Measurements from ENCODE around the gene CGB5.

The CGB5 gene

GRCh38 chr19:49081273-49081672, 37.6 kb downstream of the CGB5 start:
- no peaks in the 10 kb centered on the region for H3K9me3 ChIP-seq (ENCODE audit: insufficient read depth, low read depth, low read length)
- H3K9ac ChIP-seq (ENCODE audit: low read depth, low read length), result no peak overlapping the region
- peaks cover 1% of the 10 kb centered on the region; the same call in 1 of the 2 replicates for H3K36me3 ChIP-seq (ENCODE audit: insufficient read depth, low read length)
- 0 out of 2 replicates have a peak, but pooled peaks cover 4% of the 10 kb centered on the region for H3K27me3 ChIP-seq (ENCODE audit: insufficient read depth, low read length)
- H3K4me3 ChIP-seq (ENCODE audit: low read length), result no peak overlapping the region
- H3K27ac ChIP-seq (ENCODE audit: low read depth, low read length), result no peak overlapping the region
- WGBS, result 80% methylated on average over 1 of the region's 1 CpG
- H3K4me1 ChIP-seq (ENCODE audit: insufficient read depth, low read length), result peaks cover 1% of the 10 kb centered on the region

- Histone ChIP-seq H3K36me3 (ENCODE audit: insufficient read depth, low read length) (peaks cover 27% of the 10 kb centered on the region), H3K27me3 (ENCODE audit: insufficient read depth, low read length) (0 out of 2 replicates have a peak, but pooled peaks cover 4% of the 10 kb centered on the region), H3K4me1 (ENCODE audit: insufficient read depth, low read length) (peaks cover 3% of the 10 kb centered on the region), H3K9me3 (ENCODE audit: insufficient read depth, low read depth, low read length) (no peaks in the 10 kb centered on the region), H3K9ac (ENCODE audit: low read depth, low read length) (peak overlapping the region; percentile 99), H3K27ac (ENCODE audit: low read depth, low read length) (no peak overlapping the region), H3K4me3 (ENCODE audit: low read length) (peak overlapping the region; percentile 99)
- 77% methylated on average over 26 of the region's 26 CpGs for WGBS
These were observed 40.8 kb downstream of the CGB5 start for GRCh38 chr19:49084206-49085019.

GRCh38 chr19:49085020-49085867, 41.6 kb downstream of the CGB5 start, which contains the start of gene SNRNP70:
Gene SNRNP70, plus strand, starts transcription at chr19:49085451. Its CDS starts 964 bp downstream, at chr19:49086415.
- WGBS, result under 1% methylated on average over 89 of the region's 89 CpGs
- peaks cover 33% of the 10 kb centered on the region for H3K36me3 ChIP-seq (ENCODE audit: insufficient read depth, low read length)
- H3K9ac ChIP-seq (ENCODE audit: low read depth, low read length), result peak within 1 kb of the TSS; percentile 99
- no peaks in the 10 kb centered on the region for H3K9me3 ChIP-seq (ENCODE audit: insufficient read depth, low read depth, low read length)
- peak within 1 kb of the TSS; percentile 99 for H3K4me3 ChIP-seq (ENCODE audit: low read length)
- 0 out of 2 replicates have a peak, but pooled peaks cover 1% of the 10 kb centered on the region for H3K27me3 ChIP-seq (ENCODE audit: insufficient read depth, low read length)
- H3K27ac ChIP-seq (ENCODE audit: low read depth, low read length), result peak within 1 kb of the TSS; percentile 98
- H3K4me1 ChIP-seq (ENCODE audit: insufficient read depth, low read length), result peaks cover 3% of the 10 kb centered on the region

- WGBS, result 3% methylated on average over 14 of the region's 14 CpGs
- H3K27ac ChIP-seq (ENCODE audit: low read depth, low read length), result peak overlapping the region; percentile 98
- H3K4me3 ChIP-seq (ENCODE audit: low read length), result peak overlapping the region; percentile 99
- peaks cover 39% of the 10 kb centered on the region for H3K36me3 ChIP-seq (ENCODE audit: insufficient read depth, low read length)
- peaks cover 3% of the 10 kb centered on the region for H3K4me1 ChIP-seq (ENCODE audit: insufficient read depth, low read length)
- peak overlapping the region; percentile 99 for H3K9ac ChIP-seq (ENCODE audit: low read depth, low read length)
- H3K9me3 ChIP-seq (ENCODE audit: insufficient read depth, low read depth, low read length), result no peaks in the 10 kb centered on the region
- no peaks in the 10 kb centered on the region for H3K27me3 ChIP-seq (ENCODE audit: insufficient read depth, low read length)
These were observed 42.2 kb downstream of the CGB5 start for GRCh38 chr19:49085868-49086232.

GRCh38 chr19:49086296-49086695, 42.6 kb downstream of the CGB5 start:
- Histone ChIP-seq H3K36me3 (ENCODE audit: insufficient read depth, low read length) (peaks cover 44% of the 10 kb centered on the region), H3K4me3 (ENCODE audit: low read length) (peak overlapping the region; percentile 99), H3K27me3 (ENCODE audit: insufficient read depth, low read length) (no peaks in the 10 kb centered on the region), H3K9me3 (ENCODE audit: insufficient read depth, low read depth, low read length) (no peaks in the 10 kb centered on the region), H3K27ac (ENCODE audit: low read depth, low read length) (peak overlapping the region; percentile 98; the same call in 1 of the 2 replicates), H3K9ac (ENCODE audit: low read depth, low read length) (peak overlapping the region; percentile 99), H3K4me1 (ENCODE audit: insufficient read depth, low read length) (peaks cover 3% of the 10 kb centered on the region)
- WGBS, result 68% methylated on average over 11 of the region's 11 CpGs

GRCh38 chr19:49091391-49092038, 47.9 kb downstream of the CGB5 start:
- no peak overlapping the region for H3K27ac ChIP-seq (ENCODE audit: low read depth, low read length)
- no peak overlapping the region for H3K4me3 ChIP-seq (ENCODE audit: low read length)
- no peaks in the 10 kb centered on the region for H3K4me1 ChIP-seq (ENCODE audit: insufficient read depth, low read length)
- no peak overlapping the region for H3K9ac ChIP-seq (ENCODE audit: low read depth, low read length)
- WGBS, result 96% methylated on average over 17 of the region's 17 CpGs
- H3K9me3 ChIP-seq (ENCODE audit: insufficient read depth, low read depth, low read length), result no peaks in the 10 kb centered on the region
- peaks cover 89% of the 10 kb centered on the region for H3K36me3 ChIP-seq (ENCODE audit: insufficient read depth, low read length)
- no peaks in the 10 kb centered on the region for H3K27me3 ChIP-seq (ENCODE audit: insufficient read depth, low read length)

GRCh38 chr19:49092686-49093085, 49.0 kb downstream of the CGB5 start:
- H3K36me3 ChIP-seq (ENCODE audit: insufficient read depth, low read length), result peaks cover 84% of the 10 kb centered on the region
- no peak overlapping the region for H3K9ac ChIP-seq (ENCODE audit: low read depth, low read length)
- no peak overlapping the region for H3K27ac ChIP-seq (ENCODE audit: low read depth, low read length)
- H3K4me1 ChIP-seq (ENCODE audit: insufficient read depth, low read length), result no peaks in the 10 kb centered on the region
- WGBS, result 94% methylated on average over 6 of the region's 6 CpGs
- H3K4me3 ChIP-seq (ENCODE audit: low read length), result no peak overlapping the region
- H3K27me3 ChIP-seq (ENCODE audit: insufficient read depth, low read length), result no peaks in the 10 kb centered on the region
- H3K9me3 ChIP-seq (ENCODE audit: insufficient read depth, low read depth, low read length), result no peaks in the 10 kb centered on the region
